NB4 (cell line): ENCODE measurements around the gene SYMPK.

Experiments used
- CTCF ChIP-seq: IDR thresholded peaks from one replicate; pipeline ENCODE4 v1.5.1; 2012; ENCODE audit warnings: low read depth, low read length
- MAX ChIP-seq: IDR thresholded peaks from 2 replicates; pipeline ENCODE4 v1.6.1; 2011; ENCODE audit warnings: low read depth, low read length
- POLR2A ChIP-seq: IDR thresholded peaks from 2 replicates; pipeline ENCODE4 v1.6.1; 2011; ENCODE audit warnings: mild to moderate bottlenecking; ENCODE audit not compliant: insufficient read length; ENCODE audit errors: extremely low read depth

GRCh38 chr19:45817725-45818301 is 45.1 kb downstream of the SYMPK start:
- no peak for TF ChIP-seq POLR2A
- TF ChIP-seq CTCF, result no peak
- TF ChIP-seq MAX, result no peak
